Endothelial cell of umbilical vein (primary cell): ENCODE data around the gene ZPR1.

Experiments used
- EZH2 ChIP-seq: IDR thresholded peaks from 2 replicates; pipeline ENCODE4 v1.6.1; 2012; ENCODE audit warnings: borderline replicate concordance, low read depth, mild to moderate bottlenecking, moderate library complexity, low read length, inconsistent platforms; ENCODE audit not compliant: severe bottlenecking
- TF ChIP-seq, protein P1 (sequence below), 2 donors: IDR thresholded peaks; 1 replicate in 1 of 2; 2 replicates in 1 of 2; pipeline ENCODE4 v1.5.1; 2011; ENCODE audit warnings: low read length in 2 of 2, mild to moderate bottlenecking in 2 of 2, moderate library complexity in 2 of 2, control low read depth in 1 of 2, inconsistent platforms in 1 of 2, low read depth in 1 of 2; ENCODE audit not compliant: insufficient read depth in 1 of 2; ENCODE audit errors: extremely low read depth in 1 of 2
- TF ChIP-seq, protein P2 (sequence below): IDR thresholded peaks from 2 replicates; pipeline ENCODE4 v1.6.1; 2011; ENCODE audit not compliant: insufficient read depth, insufficient read length

DNA sequence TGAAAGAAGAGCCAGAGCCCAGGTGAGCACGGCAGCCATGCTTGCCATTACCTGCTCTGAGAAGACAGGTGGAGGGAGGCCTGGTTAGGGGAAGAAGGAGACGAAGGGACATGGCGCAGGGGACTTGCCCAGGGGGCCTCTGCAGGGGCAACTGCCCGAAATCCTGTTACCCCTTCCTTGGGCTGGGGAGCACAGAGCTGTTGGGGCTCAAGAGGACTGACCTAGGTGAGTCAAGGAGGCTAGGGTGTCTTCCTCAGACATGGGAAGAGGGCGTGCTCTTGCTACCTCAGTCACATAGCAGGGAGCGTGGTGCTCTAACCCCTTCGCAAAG, 4.0 kb upstream of the ZPR1 start, which contains the start of gene APOA5:
- TF ChIP-seq, protein P1, sequence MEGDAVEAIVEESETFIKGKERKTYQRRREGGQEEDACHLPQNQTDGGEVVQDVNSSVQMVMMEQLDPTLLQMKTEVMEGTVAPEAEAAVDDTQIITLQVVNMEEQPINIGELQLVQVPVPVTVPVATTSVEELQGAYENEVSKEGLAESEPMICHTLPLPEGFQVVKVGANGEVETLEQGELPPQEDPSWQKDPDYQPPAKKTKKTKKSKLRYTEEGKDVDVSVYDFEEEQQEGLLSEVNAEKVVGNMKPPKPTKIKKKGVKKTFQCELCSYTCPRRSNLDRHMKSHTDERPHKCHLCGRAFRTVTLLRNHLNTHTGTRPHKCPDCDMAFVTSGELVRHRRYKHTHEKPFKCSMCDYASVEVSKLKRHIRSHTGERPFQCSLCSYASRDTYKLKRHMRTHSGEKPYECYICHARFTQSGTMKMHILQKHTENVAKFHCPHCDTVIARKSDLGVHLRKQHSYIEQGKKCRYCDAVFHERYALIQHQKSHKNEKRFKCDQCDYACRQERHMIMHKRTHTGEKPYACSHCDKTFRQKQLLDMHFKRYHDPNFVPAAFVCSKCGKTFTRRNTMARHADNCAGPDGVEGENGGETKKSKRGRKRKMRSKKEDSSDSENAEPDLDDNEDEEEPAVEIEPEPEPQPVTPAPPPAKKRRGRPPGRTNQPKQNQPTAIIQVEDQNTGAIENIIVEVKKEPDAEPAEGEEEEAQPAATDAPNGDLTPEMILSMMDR (IDR thresholded peaks at IDR 0.05; ENCODE audit: extremely low read depth in 1 of 2, insufficient read depth in 1 of 2, low read depth in 1 of 2, low read length in 2 of 2), result no peak
- TF ChIP-seq, protein P2, sequence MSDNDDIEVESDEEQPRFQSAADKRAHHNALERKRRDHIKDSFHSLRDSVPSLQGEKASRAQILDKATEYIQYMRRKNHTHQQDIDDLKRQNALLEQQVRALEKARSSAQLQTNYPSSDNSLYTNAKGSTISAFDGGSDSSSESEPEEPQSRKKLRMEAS, result no peak
- no peak for TF ChIP-seq EZH2
